Suprapubic skin (tissue), 3 donors: ENCODE data around the gene MAN2B2.

Experiments
- POLR2A ChIP-seq, 2 donors: fragments of 450-650 bp; IDR thresholded peaks; one replicate each; pipeline ENCODE4 v1.6.1; 2017; ENCODE audit warnings: antibody characterized with exemption in 2 of 2, mild to moderate bottlenecking in 2 of 2, moderate library complexity in 2 of 2
- TF ChIP-seq, protein P1 (sequence below), 2 donors: fragments of 200-600 bp in 1 of 2; fragments of 450-650 bp in 1 of 2; sonication (generic) in 1 of 2; IDR thresholded peaks; one replicate each; pipeline ENCODE4 v1.5.1; 2016 to 2019; ENCODE audit warnings: antibody characterized with exemption in 2 of 2, mild to moderate bottlenecking in 1 of 2, moderate library complexity in 1 of 2

DNA sequence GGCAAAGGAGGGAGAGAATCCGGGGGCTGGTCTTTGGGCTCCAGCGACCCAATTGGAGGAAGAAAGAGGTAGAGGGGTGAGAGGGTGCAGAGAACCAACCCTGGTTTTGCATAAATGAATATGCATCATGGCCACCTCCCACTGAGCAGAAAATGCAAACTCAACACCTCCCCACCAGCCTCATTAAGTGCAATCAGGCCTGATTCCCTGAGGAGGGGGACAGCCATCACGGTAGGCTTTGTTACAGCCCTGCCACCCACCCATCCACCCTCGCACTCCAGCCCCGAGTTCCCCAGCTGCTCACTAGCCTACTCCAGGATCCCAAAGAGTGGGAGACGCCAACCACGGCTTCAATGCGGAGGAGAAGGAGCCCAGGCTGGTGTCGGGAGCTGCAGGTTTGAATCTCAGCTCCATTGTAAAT, 48.3 kb upstream of the MAN2B2 start:
- TF ChIP-seq, protein P1, sequence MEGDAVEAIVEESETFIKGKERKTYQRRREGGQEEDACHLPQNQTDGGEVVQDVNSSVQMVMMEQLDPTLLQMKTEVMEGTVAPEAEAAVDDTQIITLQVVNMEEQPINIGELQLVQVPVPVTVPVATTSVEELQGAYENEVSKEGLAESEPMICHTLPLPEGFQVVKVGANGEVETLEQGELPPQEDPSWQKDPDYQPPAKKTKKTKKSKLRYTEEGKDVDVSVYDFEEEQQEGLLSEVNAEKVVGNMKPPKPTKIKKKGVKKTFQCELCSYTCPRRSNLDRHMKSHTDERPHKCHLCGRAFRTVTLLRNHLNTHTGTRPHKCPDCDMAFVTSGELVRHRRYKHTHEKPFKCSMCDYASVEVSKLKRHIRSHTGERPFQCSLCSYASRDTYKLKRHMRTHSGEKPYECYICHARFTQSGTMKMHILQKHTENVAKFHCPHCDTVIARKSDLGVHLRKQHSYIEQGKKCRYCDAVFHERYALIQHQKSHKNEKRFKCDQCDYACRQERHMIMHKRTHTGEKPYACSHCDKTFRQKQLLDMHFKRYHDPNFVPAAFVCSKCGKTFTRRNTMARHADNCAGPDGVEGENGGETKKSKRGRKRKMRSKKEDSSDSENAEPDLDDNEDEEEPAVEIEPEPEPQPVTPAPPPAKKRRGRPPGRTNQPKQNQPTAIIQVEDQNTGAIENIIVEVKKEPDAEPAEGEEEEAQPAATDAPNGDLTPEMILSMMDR (IDR thresholded peaks at IDR 0.05): no peak
- no peak for TF ChIP-seq POLR2A (IDR thresholded peaks at IDR 0.05)
